Kidney (tissue), 14 donors: ENCODE results near the gene PIK3CD. TPM values are rescaled to one million over a fixed set of nuclear protein-coding genes. Genes with fewer than 3 reads are reported as not detected.

Source experiments
- DNase-seq, 5 donors: peaks; one replicate each; pipeline ENCODE4 v3.0.0-alpha.2; 2013 to 2020
- FAIRE-seq: peaks from 2 replicates; lab custom pipeline; 2012; peaks lifted over from hg19 to GRCh38; lab: Jason Lieb, UNC
- H3K27ac ChIP-seq, 2 donors: one replicate each; pipeline ENCODE4 v1.7.0; 2013; ENCODE audit warnings: low read depth in 2 of 2, low read length in 2 of 2, inconsistent platforms in 1 of 2
- H3K27me3 ChIP-seq: one replicate; pipeline ENCODE4 v1.7.1; 2013; ENCODE audit warnings: low read length, inconsistent platforms; ENCODE audit not compliant: control insufficient read depth, insufficient read depth
- H3K36me3 ChIP-seq, 3 donors: one replicate each; pipeline versions ENCODE4 v1.7.0 to v1.7.1; 2013; ENCODE audit warnings: low read length in 3 of 3, control low read depth in 1 of 3, inconsistent platforms in 1 of 3; ENCODE audit not compliant: insufficient read depth in 3 of 3, control insufficient read depth in 2 of 3
- H3K4me1 ChIP-seq, 3 donors: one replicate each; pipeline versions ENCODE4 v1.7.0 to v1.7.1; 2013; ENCODE audit warnings: low read length in 3 of 3, inconsistent platforms in 1 of 3, low read depth in 1 of 3; ENCODE audit not compliant: control insufficient read depth in 2 of 3, insufficient read depth in 2 of 3
- H3K4me3 ChIP-seq, 3 donors: one replicate each; pipeline versions ENCODE4 v1.7.0 to v1.8.1; 2013; ENCODE audit warnings: low read length in 3 of 3, control low read depth in 1 of 3, inconsistent platforms in 1 of 3
- H3K9ac ChIP-seq, 3 donors: one replicate each; pipeline versions ENCODE4 v1.7.0 to v1.7.1; 2013; ENCODE audit warnings: low read length in 3 of 3, control low read depth in 1 of 3, inconsistent platforms in 1 of 3
- H3K9me3 ChIP-seq, 3 donors: one replicate each; pipeline versions ENCODE4 v1.7.0 to v1.7.1; 2013; ENCODE audit warnings: low read length in 3 of 3, control low read depth in 1 of 3, inconsistent platforms in 1 of 3; ENCODE audit not compliant: control insufficient read depth in 2 of 3, insufficient read depth in 1 of 3
- CTCF ChIP-seq: IDR thresholded peaks from 3 replicates; pipeline ENCODE4 v1.5.1; 2012; ENCODE audit warnings: mild to moderate bottlenecking, moderate library complexity, borderline replicate concordance; ENCODE audit not compliant: insufficient read depth; ENCODE audit errors: extremely low read depth
- intact Hi-C: fragments of 100-400 bp; cut with DNase I; formaldehyde crosslinking; loops from one replicate; pipeline ENCODE4 v1.11.1; 2022
- polyA plus RNA-seq: library from polyadenylated mRNA; stranded (reverse); fragments of 350-450 nt; fragmentation: Illumina TruSeq; extraction: RNeasy Lipid Tissue Mini Kit (QIAGEN cat#74804); gene quantifications from one replicate; pipeline ENCODE4 v1.2.3, GENCODE V29; 2014; ENCODE audit warnings: low read depth, low replicate concordance; ENCODE audit not compliant: insufficient read depth
- total RNA-seq: library from RNA; stranded (reverse); fragmentation: NEBNext Ultra II Directional; extraction: Animal tissue kit (Norgen Biotek cat#: 25700); gene quantifications from one replicate; pipeline ENCODE4 v1.2.1, GENCODE V29; 2021
- donor health status: control.
- donor health status: control.
- donor health status: control.
- donor health status: control.
- donor health status: control.
- donor health status: DM: yes; HTN: yes; CAD: no.
- donor health status: Normal renal cell carcinoma (clear cell type).

Gene PIK3CD
- total and polyA plus RNA-seq, 2 donors from 2014 or later = 5.3 to 19.7 TPM

GRCh38 chr1:9764550-9764949 lies 113.0 kb downstream of the PIK3CD start:
- Histone ChIP-seq H3K27ac (no peak overlapping the region), H3K4me3 (no peak overlapping the region), H3K36me3 (no peaks in the 10 kb centered on the region), H3K9me3 (no peaks in the 10 kb centered on the region), H3K9ac (no peak overlapping the region), H3K4me1 (no peaks in the 10 kb centered on the region), H3K27me3 (no peaks in the 10 kb centered on the region)
- FAIRE-seq (no peak), DNase-seq (no peak)
- intact Hi-C loops = no loop called here
- no peak for TF ChIP-seq CTCF

DNA sequence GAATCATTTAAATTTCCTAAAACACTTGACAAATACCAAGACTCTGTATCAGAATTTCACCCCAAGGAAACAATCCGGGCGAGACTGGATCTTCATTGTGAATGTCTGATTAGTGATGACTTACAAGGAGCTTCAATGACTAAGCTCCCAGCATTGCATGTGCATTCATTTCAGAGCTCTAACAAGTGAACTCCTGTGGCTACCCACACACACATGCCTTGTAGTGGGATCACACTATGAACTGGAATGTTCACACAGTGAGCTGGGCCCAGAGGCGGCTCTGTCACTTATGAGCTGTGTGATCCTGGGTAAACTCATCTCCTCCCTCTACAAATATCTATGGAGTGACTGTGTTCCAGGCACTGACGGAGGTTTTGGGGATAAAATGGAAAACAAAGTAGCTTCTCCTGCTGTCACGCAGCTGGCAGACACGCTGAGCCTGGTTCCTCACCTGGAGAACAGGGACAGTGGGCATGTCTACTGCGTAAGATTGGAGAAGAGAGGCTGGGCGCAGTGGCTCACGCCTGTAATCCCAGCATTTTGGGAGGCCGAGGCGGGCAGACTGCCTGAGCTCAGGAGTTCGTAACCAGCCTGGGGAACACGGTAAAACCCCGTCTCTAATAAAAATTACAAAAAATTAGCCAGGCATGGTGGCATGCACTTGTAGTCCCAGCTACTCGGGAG lies 115.4 kb downstream of the PIK3CD start:
- Histone ChIP-seq H3K27me3 (no peaks in the 10 kb centered on the region), H3K36me3 (no peaks in the 10 kb centered on the region), H3K9ac (no peak overlapping the region), H3K9me3 (no peaks in the 10 kb centered on the region), H3K4me3 (no peak overlapping the region), H3K4me1 (no peaks in the 10 kb centered on the region), H3K27ac (no peak overlapping the region)
- TF ChIP-seq CTCF = no peak
- DNase-seq (no peak), FAIRE-seq (no peak)
- intact Hi-C loops = no loop called here

GRCh38 chr1:9767964-9768668 lies 116.6 kb downstream of the PIK3CD start:
- no peaks in the 10 kb centered on the region for H3K9me3 ChIP-seq
- H3K4me3 ChIP-seq = no peak overlapping the region
- no peak for DNase-seq
- no peaks in the 10 kb centered on the region for H3K27me3 ChIP-seq
- TF ChIP-seq CTCF = no peak
- H3K9ac ChIP-seq = no peak overlapping the region
- no peak overlapping the region for H3K27ac ChIP-seq
- no peak for FAIRE-seq
- H3K4me1 ChIP-seq = no peaks in the 10 kb centered on the region
- H3K36me3 ChIP-seq = peaks cover 0 to 10% (median 0%) of the 10 kb centered on the region in 3 donors
- intact Hi-C loops = no loop called here
